ENCODE measurements around the gene SFTPA2.

- TF ChIP-seq POLR2A (IDR thresholded peaks at IDR 0.05) (no peak), POLR2AphosphoS5 (IDR thresholded peaks at IDR 0.05; ENCODE audit: insufficient read depth in 1 of 2, low read depth in 1 of 2) (no peak)
- TF ChIP-seq, protein P1, sequence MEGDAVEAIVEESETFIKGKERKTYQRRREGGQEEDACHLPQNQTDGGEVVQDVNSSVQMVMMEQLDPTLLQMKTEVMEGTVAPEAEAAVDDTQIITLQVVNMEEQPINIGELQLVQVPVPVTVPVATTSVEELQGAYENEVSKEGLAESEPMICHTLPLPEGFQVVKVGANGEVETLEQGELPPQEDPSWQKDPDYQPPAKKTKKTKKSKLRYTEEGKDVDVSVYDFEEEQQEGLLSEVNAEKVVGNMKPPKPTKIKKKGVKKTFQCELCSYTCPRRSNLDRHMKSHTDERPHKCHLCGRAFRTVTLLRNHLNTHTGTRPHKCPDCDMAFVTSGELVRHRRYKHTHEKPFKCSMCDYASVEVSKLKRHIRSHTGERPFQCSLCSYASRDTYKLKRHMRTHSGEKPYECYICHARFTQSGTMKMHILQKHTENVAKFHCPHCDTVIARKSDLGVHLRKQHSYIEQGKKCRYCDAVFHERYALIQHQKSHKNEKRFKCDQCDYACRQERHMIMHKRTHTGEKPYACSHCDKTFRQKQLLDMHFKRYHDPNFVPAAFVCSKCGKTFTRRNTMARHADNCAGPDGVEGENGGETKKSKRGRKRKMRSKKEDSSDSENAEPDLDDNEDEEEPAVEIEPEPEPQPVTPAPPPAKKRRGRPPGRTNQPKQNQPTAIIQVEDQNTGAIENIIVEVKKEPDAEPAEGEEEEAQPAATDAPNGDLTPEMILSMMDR (IDR thresholded peaks at IDR 0.05) = no peak
Measured at GRCh38 chr10:79588800-79589199, 28.6 kb upstream of the SFTPA2 start.

Measured in vagina (tissue), 2 donors.